Left colon (tissue), 2 donors: ENCODE measurements around the gene TRAPPC4. TPM values are rescaled to one million over a fixed set of nuclear protein-coding genes. Genes with fewer than 3 reads are reported as not detected.
A peak's percentile ranks its signal among the peaks of the same experiment; 100 is the strongest.
"Not testable (repeated sequence)": the region's sequence is repeated elsewhere in the genome, so short reads cannot be mapped to it uniquely, and the experiment has no call there.

Experiments
- ATAC-seq: fragments of 200-7000 bp; cut with Tn5 transposase; one replicate; pipeline ENCODE4 v1.9.1; 2020; ENCODE audit warnings: mild to moderate bottlenecking, moderate library complexity
- DNase-seq, 2 donors: peaks; one replicate each; pipeline ENCODE4 v3.0.0-alpha.2; 2020
- intact Hi-C, 2 donors: fragments of 100-400 bp; cut with DNase I in 1 of 2; cut with micrococcal nuclease in 1 of 2; formaldehyde crosslinking; loops; one replicate each; pipeline versions ENCODE4 v1.11.2 to v1.14.0; 2022; cut with DNase I, micrococcal nuclease
- long read RNA-seq: library from polyadenylated mRNA; unstranded; transcript quantifications from one replicate; pipeline ENCODE4 v2.0.0, GENCODE V29; 2021
- total RNA-seq, 2 donors: library from RNA; stranded (reverse); fragmentation: NEBNext Ultra II Directional; extraction: Animal tissue kit (Norgen Biotek cat#: 25700); gene quantifications; one replicate each; pipeline ENCODE4 v1.2.1, GENCODE V29; 2021
- donor health status: DM: no; HTN: no; CAD: no.
- donor health status: DM: yes; HTN: yes; CAD: no.

The TRAPPC4 gene, protein sequence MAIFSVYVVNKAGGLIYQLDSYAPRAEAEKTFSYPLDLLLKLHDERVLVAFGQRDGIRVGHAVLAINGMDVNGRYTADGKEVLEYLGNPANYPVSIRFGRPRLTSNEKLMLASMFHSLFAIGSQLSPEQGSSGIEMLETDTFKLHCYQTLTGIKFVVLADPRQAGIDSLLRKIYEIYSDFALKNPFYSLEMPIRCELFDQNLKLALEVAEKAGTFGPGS
- total RNA-seq: 10 to 100 TPM; 65.1 to 72.8 TPM
- long read RNA-seq, transcript TRAPPC4-214 (5 exons, 1,759 nt): major isoform, 49 of 55 reads
- long read RNA-seq, partial matches to known transcripts: 0 of 55 reads
- long read RNA-seq, other reads (novel, unspliced or antisense): 1 of 55 reads

DNA sequence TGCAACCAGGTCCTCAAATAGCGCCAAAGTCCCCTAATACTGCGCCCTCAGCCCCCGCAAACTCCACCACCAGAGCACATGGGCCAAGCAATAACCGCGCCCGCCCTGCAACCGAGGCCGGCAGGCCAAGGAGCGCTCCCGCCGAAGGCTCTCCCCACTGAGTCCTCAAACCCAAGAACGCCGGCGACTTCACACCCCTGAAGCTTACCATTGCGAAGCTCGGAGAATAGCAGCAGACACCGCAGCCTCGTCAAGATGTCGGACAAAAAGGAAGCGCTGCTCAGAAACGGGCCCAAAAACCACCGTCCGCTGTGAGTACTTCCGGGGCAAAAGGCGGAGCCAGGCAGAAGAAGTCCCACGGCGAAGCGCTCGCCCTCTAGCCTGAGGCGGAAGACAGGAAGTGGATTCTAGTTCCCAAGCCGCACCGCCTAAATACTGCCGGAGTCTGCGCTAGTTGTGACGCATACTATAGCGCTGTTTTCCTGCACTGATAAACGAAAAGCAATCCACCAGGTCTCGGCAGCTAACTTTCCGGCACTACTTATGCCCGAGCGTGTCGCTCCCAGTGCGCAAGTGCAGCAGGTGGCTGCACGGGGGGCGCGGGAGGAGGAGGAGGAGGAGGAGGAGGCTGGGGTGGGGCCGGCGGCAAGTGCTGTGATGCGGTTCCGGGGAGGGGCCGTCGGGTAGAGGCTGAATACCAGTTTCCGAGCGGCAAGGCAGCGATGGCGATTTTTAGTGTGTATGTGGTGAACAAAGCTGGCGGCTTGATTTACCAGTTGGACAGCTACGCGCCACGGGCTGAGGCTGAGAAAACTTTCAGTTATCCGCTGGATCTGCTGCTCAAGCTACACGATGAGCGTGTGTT, at the start of gene TRAPPC4, which contains the start of gene RPS25:
TSS of gene TRAPPC4 (plus strand) at position 693 of the 865 bp plus-strand sequence. CDS start at position 723, 30 bp downstream.
TSS of gene RPS25 (minus strand) at position 270 of the 865 bp plus-strand sequence. CDS start at position 211, 59 bp downstream.
- DNase-seq (peak; percentile 95 to 97), ATAC-seq (peak; percentile 85)
- intact Hi-C loops: no loop called here

DNA sequence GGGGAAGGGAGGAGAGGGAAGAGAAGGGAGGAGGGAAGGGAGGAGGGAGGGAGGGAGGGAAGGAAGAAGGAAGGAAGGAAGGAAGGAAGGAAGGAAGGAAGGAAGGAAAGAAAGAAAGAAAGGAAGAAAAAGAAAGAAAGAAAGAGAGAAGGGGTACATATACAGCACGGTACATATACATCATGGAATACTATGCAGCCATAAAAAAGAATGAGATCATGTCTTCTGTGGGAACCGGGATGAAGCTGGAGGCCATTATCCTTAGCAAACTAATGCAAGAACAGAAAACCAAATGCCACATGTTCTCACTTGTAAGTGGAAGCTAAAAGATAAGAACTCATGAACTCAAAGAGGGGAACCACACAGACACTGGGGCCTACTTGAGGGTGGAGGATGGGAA, 49.1 kb upstream of the TRAPPC4 start:
- intact Hi-C loops, ATAC-seq, DNase-seq: not testable (repeated sequence)

DNA sequence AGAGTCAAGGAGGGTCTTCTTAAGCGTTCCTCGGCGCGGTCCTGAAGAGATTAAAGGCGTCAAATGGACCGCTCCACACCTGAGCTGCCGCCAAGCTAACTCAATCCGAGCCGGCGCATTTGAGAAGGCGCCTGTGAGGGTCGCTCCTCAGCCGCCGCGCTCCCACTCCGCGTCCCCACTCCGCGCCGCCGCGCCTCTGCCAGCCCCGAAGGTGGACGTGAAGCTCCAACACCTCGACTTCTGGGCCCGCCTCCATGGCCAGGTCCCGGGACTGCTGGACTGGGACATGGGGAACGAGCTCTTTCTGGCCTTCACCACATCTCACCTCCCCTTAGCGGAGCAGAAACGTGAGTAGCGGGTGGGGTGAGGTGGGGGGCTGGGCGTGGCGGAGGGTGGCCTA, 46.9 kb upstream of the TRAPPC4 start, which contains the start of gene FOXR1:
TSS of gene FOXR1 (plus strand) at position 116 of the 400 bp plus-strand sequence. CDS start at position 287, 171 bp downstream.
- intact Hi-C loops: no loop called here
- ATAC-seq: no peak
- no peak for DNase-seq

DNA sequence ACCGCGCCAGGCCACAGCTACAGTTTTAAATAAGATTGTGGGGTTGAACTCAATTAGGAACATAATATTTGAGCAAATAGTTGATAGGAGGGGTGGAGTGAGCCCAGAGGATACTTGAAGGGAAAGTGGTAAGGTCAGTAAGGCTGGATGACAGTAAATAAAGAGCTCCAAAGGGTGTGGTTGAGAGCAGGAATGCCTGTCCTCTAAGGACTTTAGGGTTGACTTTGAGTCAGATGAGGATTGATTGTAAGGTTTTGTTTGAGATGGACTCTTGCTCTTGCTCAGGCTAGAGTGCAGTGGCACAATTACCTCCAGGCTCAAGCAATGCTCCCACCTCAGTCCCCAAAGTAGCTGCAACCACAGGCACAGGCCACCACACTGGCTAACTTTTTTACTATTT, 44.6 kb upstream of the TRAPPC4 start:
- intact Hi-C loops: no loop called here
- peak; percentile 31 for ATAC-seq
- no peak for DNase-seq

DNA sequence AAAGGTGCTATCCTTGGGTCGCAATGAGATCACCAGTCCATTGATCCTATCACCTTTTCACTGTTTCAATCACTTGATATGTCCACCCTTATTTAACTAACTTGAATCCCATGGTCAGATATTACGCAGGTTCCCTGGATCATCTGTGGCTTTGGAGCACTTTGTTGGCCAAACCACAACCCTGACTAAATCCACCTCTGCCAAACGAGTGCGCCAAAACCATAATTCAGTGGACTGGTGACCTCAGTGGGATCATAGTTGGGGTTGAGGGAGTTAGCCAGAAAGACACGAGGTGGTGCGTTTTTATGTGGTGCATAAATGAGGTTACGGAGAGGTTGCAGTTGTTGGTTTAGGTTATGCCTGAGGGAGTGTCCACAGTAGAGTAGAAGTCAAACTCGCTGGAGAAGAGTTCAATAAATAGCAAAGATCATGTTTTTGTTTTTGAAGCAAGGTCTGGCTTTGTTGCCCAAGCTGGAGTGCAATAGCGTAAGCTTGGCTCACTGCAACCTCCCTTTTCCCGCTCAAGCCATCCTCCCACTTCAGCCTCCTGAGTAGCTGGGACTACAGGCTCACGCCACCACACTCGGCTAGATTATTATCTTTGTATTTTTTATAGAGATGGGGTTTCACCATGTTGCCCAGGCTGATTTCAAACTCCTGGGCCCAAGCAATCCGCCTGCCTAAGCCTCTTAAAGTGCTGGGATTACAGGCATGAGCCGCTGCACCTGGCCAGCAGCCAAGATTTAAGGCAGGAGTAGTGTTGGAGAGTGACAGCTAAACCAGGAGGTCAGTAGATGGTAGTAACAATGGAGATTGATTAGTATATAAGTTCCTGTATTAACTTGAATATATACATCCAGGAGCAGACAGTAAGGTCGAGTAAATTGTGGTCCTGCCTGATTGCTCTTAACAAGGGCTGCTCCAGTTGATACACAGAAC, 42.5 kb upstream of the TRAPPC4 start:
- intact Hi-C loops: no loop called here
- ATAC-seq (no peak), DNase-seq (no peak)

DNA sequence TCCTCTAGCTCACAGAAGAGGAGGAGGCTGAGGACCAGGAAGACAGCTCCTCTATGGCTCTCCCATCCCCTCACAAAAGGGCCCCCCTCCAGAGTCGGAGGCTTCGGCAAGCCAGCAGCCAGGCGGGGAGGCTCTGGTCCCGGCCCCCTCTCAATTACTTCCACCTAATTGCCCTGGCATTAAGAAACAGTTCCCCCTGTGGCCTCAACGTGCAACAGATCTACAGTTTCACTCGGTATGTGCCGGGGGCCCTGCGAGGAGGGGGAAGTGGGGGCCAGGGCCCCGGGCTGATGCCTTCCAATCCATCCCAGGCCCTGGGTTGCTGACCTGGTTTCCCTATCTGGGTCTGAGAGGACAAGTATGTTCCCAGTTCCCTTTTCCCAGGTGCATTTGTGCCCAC, 39.1 kb upstream of the TRAPPC4 start:
- DNase-seq (no peak), ATAC-seq (no peak)
- intact Hi-C loops: no loop called here

DNA sequence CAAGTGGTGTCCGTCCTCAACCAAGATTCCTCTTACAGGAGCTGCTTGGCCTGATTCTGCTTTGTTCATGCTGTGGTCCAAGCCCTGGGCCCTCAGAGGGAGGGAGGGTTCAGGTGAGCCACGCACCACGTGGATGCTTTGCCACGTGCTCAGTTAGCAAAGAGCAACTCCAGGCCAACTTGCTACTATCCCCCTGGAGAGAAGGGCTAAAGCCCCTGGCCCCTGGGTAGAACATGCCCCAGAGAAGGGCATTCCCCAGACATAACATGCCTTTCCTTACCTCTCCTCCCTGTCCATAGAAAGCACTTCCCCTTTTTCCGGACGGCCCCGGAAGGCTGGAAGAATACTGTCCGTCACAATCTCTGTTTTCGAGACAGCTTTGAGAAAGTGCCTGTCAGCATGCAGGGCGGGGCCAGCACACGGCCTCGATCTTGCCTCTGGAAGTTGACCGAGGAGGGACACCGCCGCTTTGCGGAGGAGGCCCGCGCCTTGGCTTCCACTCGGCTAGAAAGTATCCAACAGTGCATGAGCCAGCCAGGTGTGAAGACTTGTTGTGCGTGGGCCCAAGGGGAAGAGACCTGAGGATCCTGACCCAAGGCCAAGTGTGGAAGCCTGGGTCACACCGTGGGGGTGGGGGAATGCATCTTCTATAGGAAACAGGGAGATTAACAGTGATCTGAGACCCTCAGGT, 38.2 kb upstream of the TRAPPC4 start:
- intact Hi-C loops: no loop called here
- ATAC-seq (peak; percentile 67), DNase-seq (peak in 1 of 2 donors; percentile 34)

DNA sequence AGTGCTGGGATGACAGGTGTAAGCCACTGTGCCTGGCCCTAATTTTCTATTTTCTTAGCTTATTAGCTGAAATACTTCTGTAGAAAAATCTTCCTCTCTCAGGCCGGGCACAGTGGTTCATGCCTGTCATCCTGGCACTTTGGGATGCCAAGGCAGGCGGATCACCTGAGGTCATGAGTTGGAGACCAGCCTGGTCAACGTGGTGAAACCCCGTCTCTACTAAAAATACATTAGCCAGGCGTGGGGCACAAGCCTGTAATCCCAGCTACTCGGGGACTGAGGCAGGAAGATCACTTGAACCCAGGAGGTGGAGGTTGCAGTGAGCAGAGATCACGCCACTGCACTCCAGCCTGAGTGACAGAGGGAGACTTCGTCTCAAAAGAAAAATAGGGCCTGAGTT, 34.2 kb upstream of the TRAPPC4 start:
- DNase-seq, intact Hi-C loops, ATAC-seq: not testable (repeated sequence)

DNA sequence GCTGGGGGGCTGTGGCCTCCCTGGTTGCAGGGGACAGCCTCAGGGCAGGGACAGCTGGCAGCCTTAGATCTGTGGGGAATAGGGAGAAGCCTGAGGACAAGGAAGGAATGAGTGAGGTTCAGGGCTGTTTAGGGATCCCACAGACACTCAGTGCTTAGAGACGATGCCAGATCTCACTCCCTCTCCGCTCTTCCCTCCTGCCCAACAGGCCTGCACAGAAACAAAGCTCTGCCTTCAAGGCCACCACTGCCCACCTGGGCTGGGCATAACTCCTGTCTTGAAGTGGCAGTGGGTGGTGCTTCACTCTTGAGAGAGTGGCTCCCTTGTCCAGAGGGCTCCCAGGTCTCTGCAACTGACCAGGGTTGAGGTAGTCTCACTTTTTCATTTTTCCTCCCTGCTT, 33.7 kb upstream of the TRAPPC4 start:
- ATAC-seq (no peak), DNase-seq (no peak)
- intact Hi-C loops: no loop called here

DNA sequence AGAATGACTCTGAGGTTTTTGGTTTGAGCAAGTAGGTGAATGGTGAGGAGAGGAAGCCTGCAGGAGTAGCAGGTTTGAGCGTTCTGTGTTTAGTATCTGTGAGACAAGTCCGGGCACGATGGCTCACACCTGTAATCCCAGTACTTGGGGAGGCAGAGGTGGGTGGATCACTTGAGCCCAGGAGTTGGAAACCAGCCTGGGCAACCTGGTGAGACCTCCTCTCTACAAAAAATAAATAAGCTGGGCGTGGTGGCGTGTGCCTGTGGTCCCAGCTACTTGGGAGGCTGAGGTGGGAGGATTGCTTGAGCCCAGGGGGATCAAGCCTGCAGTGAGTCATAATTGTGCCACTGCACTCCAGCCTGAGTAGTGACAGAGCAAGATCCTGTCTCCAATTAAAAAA, 30.3 kb upstream of the TRAPPC4 start:
- intact Hi-C loops: no loop called here
- DNase-seq (no peak), ATAC-seq (no peak)

DNA sequence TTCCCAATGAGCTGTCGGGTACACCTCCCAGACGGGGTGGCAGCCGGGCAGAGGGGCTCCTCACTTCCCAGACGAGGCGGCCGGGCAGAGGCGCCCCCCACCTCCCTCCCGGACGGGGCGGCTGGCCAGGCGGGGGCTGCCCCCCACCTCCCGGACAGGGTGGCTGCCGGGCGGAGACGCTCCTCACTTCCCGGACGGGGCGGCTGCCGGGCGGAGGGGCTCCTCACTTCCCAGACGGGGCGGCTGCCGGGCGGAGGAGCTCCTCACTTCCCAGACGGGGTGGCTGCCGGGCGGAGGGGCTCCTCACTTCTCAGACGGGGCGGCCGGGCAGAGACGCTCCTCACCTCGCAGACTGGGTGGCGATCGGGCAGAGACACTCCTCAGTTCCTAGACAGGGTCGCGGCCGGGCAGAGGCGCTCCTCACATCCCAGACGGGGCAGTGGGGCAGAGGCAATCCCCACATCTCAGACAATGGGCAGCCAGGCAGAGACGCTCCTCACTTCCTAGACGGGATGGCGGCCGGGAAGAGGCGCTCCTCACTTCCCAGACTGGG, 27.0 kb upstream of the TRAPPC4 start:
- ATAC-seq, DNase-seq, intact Hi-C loops: not testable (repeated sequence)

DNA sequence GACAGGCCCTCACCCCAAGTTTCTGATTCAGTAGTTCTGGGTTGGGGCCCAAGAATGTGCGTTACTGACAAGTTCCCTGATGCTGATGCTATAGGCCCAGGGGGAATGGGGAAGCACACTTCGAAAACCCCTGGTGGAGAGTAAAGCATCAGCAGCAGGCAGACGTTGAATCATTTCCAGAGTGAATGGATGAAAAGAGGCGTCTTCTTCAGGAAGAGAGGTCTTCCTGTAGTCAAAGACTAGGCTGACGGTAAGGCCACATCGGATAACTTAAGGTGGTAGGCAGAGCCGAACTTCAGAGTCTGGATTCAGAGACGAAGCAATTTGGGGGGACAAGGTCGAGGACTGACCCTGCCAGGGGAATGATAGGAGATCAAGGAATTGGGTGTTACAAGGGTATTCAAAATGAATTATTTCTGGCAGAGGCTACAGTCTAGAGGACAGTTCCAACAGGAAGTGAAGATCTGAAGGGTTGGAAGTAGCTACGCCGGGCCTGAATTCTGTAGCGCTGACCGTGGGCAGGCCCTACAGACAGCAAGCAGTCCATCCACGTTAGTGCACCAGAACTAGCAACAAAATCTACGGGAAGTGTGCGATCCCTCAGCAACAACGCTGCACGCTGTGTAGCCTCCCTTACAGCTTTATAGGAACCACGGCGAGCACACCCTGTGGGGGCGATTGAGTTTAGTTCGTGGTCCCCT, 21.5 kb upstream of the TRAPPC4 start:
- intact Hi-C loops: no loop called here
- peak; percentile 23 for ATAC-seq
- DNase-seq: peak in 1 of 2 donors; percentile 23

DNA sequence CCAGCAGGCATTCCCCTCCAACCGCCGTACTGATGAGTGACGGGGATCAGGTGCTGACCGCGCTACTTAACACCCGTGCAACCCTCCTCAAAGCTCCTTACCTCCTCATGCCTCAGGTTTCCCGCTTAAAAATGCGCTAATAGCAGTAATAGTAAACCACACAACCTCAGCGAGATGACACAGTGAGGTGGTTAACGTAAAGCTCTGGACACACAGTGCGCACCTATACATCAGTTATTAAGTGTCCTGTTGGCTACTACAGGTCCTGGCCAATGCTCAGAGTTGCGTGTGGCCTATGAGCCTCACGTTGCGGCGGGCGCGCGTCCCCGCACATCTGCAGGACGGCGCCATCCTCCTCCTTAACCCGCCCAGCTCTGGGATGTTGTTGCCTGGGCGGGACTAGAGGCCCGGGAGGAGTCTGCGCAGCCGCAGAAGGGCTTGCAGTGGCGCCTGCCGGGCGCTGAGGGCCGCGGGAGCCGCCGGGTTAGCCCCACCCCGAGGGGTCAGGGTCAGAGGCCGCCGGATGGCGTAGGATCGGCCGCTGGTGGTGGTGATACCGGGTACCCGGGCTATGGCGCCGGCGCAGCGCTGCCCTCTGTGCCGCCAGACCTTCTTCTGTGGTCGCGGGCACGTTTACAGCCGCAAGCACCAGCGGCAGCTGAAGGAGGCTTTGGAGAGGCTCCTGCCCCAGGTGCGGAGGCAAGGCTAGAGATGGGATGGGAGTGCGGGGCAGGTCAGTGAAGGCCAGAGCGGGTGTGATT, 20.8 kb upstream of the TRAPPC4 start, which contains the start of gene CENATAC:
TSS of gene CENATAC (plus strand) at position 512 of the 761 bp plus-strand sequence. CDS start at position 572, 60 bp downstream.
- intact Hi-C loops: no loop called here
- peak; percentile 95 to 97 for DNase-seq
- ATAC-seq: peak; percentile 100

DNA sequence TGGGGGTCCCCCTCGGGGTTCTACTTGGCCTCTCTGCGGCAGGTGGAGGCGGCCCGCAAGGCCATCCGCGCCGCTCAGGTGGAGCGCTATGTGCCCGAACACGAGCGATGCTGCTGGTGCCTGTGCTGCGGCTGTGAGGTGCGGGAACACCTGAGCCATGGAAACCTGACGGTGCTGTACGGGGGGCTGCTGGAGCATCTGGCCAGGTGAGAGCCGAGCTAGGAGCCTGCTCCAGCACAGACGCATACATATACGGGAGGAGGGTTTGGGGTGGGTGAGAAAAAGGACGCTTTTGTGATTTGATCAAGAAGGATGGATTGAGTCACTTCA, 20.2 kb upstream of the TRAPPC4 start:
- ATAC-seq (peak; percentile 51), DNase-seq (no peak)
- intact Hi-C loops: no loop called here

DNA sequence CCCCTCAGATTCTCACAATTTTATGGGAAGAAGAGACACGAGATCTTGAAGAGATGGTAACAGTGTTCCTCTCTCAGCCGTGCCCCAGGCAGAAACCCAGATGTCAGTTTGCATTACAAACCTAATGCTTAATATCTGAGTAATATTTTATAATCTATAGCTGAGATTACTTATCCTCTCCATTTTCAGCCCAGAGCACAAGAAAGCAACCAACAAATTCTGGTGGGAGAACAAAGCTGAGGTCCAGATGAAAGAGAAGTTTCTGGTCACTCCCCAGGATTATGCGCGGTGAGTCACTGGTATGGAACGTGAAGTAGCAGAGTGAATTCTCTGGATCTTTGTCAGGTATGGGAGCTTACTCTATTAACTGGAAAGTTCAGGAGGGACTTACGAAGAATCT, 19.7 kb upstream of the TRAPPC4 start:
- intact Hi-C loops: no loop called here
- DNase-seq: no peak
- ATAC-seq: no peak

DNA sequence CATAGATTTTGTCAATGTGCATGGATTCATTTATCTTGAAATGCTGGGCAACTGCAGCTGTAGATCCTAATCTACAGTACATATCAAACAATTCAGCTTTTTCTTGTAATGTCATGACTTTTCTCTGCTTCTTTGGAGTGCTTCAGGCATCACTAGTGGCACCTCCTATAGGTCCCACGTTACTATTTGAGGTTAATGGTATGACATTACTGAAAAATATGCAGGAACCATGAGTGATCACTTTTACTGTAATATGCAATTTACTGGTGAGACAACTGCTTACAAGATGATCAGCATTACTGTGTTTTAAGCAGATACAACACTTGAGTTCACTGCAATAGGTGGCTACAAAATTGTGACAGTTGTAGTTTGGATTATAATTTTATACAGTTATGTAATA, 17.7 kb upstream of the TRAPPC4 start:
- ATAC-seq: no peak
- no peak for DNase-seq
- intact Hi-C loops: no loop called here
